SU-DHL-6 (cell line): Measurements from ENCODE around the gene IQCH.

Source experiments
- H2AFZ ChIP-seq: fragments of 200-600 bp; sonication (generic); 2 replicates; pipeline ENCODE4 v1.6.1; 2014; ENCODE audit warnings: low read depth, mild to moderate bottlenecking, moderate library complexity, mixed read lengths, antibody characterized with exemption, low read length; ENCODE audit not compliant: severe bottlenecking
- H3F3A ChIP-seq: fragments of 200-600 bp; shearing (Covaris generic); 2 replicates; pipeline ENCODE4 v1.6.0; 2016; ENCODE audit warnings: antibody characterized with exemption, mild to moderate bottlenecking; ENCODE audit not compliant: insufficient read depth
- H3K27ac ChIP-seq: fragments of 200-600 bp; sonication (generic); 2 replicates; pipeline ENCODE4 v1.5.1; 2016; ENCODE audit warnings: low read depth, mild to moderate bottlenecking, low read length, moderate library complexity, mixed read lengths
- H3K27me3 ChIP-seq: fragments of 200-600 bp; sonication (generic), shearing (Covaris generic); 2 replicates; pipeline ENCODE4 v1.6.0; 2014; ENCODE audit warnings: mild to moderate bottlenecking, low read length
- H3K36me3 ChIP-seq: fragments of 200-600 bp; sonication (generic); 2 replicates; pipeline ENCODE4 v1.6.1; 2014; ENCODE audit warnings: mild to moderate bottlenecking, low read length, mixed read lengths
- H3K4me2 ChIP-seq: fragments of 300-600, 200-600 bp; shearing (Covaris generic), sonication (generic); 2 replicates; pipeline ENCODE4 v1.6.0; 2014; ENCODE audit warnings: low read length, low read depth, mild to moderate bottlenecking; ENCODE audit not compliant: poor library complexity, severe bottlenecking
- H3K4me3 ChIP-seq: fragments of 200-600 bp; sonication (generic); 2 replicates; pipeline ENCODE4 v1.5.1; 2014; ENCODE audit warnings: antibody characterized with exemption, low read length, mild to moderate bottlenecking, mixed read lengths; ENCODE audit not compliant: insufficient read depth, poor library complexity, severe bottlenecking
- H3K79me2 ChIP-seq: fragments of 200-600 bp; sonication (generic); 2 replicates; pipeline ENCODE4 v1.6.1; 2014; ENCODE audit warnings: mild to moderate bottlenecking, low read length, moderate library complexity; ENCODE audit not compliant: insufficient read depth
- H3K9ac ChIP-seq: fragments of 200-600 bp; sonication (generic); 2 replicates; pipeline ENCODE4 v1.7.0; 2014; ENCODE audit warnings: mild to moderate bottlenecking, low read length
- H3K9me2 ChIP-seq: fragments of 200-600 bp; sonication (generic); replicated peaks from 2 replicates; pipeline ENCODE4 v1.6.1; 2014; ENCODE audit warnings: low read length; ENCODE audit not compliant: insufficient read depth
- H3K9me3 ChIP-seq: fragments of 200-600 bp; sonication (generic); 2 replicates; pipeline ENCODE4 v1.6.1; 2014; ENCODE audit warnings: low read length, mixed read lengths; ENCODE audit not compliant: insufficient read depth
- H4K20me1 ChIP-seq: fragments of 200-600 bp; sonication (generic); 2 replicates; pipeline ENCODE4 v1.6.1; 2014; ENCODE audit warnings: low read depth, mild to moderate bottlenecking, antibody characterized with exemption, low read length, moderate library complexity, mixed read lengths
- EZH2phosphoT487 ChIP-seq: fragments of 200-600 bp; sonication (generic), shearing (Covaris generic); conservative IDR thresholded peaks from 2 replicates; pipeline ENCODE4 v1.6.1; 2018; ENCODE audit warnings: mild to moderate bottlenecking, antibody characterized with exemption, low read length, moderate library complexity, mixed read lengths
- TF ChIP-seq, protein P1 (sequence below): fragments of 200-600 bp; sonication (generic); IDR thresholded peaks from one replicate; pipeline ENCODE4 v1.5.1; 2017; ENCODE audit warnings: antibody characterized with exemption, mild to moderate bottlenecking, low read length, moderate library complexity; ENCODE audit not compliant: insufficient read depth, poor library complexity, severe bottlenecking

The IQCH gene

GRCh38 chr15:67358391-67358790 lies 103.8 kb downstream of the IQCH start:
- no peaks in the 10 kb centered on the region for H3K9me3 ChIP-seq
- H3K27ac ChIP-seq, result no peak overlapping the region
- no peaks in the 10 kb centered on the region for H3K27me3 ChIP-seq
- H2AFZ ChIP-seq, result no peak overlapping the region
- TF ChIP-seq, protein P1, sequence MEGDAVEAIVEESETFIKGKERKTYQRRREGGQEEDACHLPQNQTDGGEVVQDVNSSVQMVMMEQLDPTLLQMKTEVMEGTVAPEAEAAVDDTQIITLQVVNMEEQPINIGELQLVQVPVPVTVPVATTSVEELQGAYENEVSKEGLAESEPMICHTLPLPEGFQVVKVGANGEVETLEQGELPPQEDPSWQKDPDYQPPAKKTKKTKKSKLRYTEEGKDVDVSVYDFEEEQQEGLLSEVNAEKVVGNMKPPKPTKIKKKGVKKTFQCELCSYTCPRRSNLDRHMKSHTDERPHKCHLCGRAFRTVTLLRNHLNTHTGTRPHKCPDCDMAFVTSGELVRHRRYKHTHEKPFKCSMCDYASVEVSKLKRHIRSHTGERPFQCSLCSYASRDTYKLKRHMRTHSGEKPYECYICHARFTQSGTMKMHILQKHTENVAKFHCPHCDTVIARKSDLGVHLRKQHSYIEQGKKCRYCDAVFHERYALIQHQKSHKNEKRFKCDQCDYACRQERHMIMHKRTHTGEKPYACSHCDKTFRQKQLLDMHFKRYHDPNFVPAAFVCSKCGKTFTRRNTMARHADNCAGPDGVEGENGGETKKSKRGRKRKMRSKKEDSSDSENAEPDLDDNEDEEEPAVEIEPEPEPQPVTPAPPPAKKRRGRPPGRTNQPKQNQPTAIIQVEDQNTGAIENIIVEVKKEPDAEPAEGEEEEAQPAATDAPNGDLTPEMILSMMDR, result no peak
- no peak for TF ChIP-seq EZH2phosphoT487
- no peak overlapping the region for H3K4me3 ChIP-seq
- no peaks in the 10 kb centered on the region for H3F3A ChIP-seq
- no peaks in the 10 kb centered on the region for H3K36me3 ChIP-seq
- H3K9ac ChIP-seq, result no peak overlapping the region
- no peaks in the 10 kb centered on the region for H3K79me2 ChIP-seq
- H3K4me2 ChIP-seq, result no peak overlapping the region
- no peaks in the 10 kb centered on the region for H3K9me2 ChIP-seq
- no peaks in the 10 kb centered on the region for H4K20me1 ChIP-seq

DNA sequence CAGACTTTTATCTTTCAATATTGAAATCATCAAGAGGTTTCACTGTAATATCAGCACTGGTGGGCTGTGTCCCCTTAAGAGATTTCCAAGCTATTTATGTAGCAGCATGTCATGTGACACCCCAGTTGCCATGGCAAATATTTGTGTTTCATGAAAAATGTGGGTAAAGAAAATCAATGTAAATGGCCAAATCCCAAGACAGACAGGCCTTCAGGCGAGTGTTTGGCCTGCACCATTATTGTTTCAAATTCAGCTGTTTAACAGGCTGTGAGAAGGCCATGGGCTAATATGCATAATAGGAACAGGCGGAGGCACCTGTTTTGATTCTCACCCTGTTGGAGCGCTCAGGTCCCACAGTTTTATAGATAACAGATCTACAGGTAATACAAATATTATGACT lies 104.2 kb downstream of the IQCH start:
- Histone ChIP-seq H2AFZ (no peak overlapping the region), H3K79me2 (no peaks in the 10 kb centered on the region), H3F3A (no peaks in the 10 kb centered on the region), H4K20me1 (no peaks in the 10 kb centered on the region), H3K27me3 (no peaks in the 10 kb centered on the region), H3K36me3 (no peaks in the 10 kb centered on the region), H3K9ac (no peak overlapping the region), H3K27ac (no peak overlapping the region), H3K4me3 (no peak overlapping the region), H3K4me2 (no peak overlapping the region), H3K9me3 (no peaks in the 10 kb centered on the region), H3K9me2 (no peaks in the 10 kb centered on the region)
- no peak for TF ChIP-seq EZH2phosphoT487
- TF ChIP-seq, protein P1, result no peak

- Histone ChIP-seq H3F3A (no peaks in the 10 kb centered on the region), H2AFZ (no peak overlapping the region), H3K79me2 (no peaks in the 10 kb centered on the region), H3K9me2 (no peaks in the 10 kb centered on the region), H3K27ac (no peak overlapping the region), H3K9me3 (no peaks in the 10 kb centered on the region), H4K20me1 (no peaks in the 10 kb centered on the region), H3K4me3 (no peak overlapping the region), H3K27me3 (no peaks in the 10 kb centered on the region), H3K9ac (no peak overlapping the region), H3K36me3 (no peaks in the 10 kb centered on the region), H3K4me2 (no peak overlapping the region)
- TF ChIP-seq EZH2phosphoT487, result no peak
- TF ChIP-seq, protein P1, result no peak
Measured at GRCh38 chr15:67359431-67360079, 105.0 kb downstream of the IQCH start.
